Colon (tissue), 2 donors: ENCODE data around the gene DNAJB6.

ENCODE experiments used
- FAIRE-seq: peaks from 2 replicates; lab custom pipeline; 2012; peaks lifted over from hg19 to GRCh38; lab: Jason Lieb, UNC
- donor health status: control.
- donor health status: control.

The DNAJB6 gene

DNA sequence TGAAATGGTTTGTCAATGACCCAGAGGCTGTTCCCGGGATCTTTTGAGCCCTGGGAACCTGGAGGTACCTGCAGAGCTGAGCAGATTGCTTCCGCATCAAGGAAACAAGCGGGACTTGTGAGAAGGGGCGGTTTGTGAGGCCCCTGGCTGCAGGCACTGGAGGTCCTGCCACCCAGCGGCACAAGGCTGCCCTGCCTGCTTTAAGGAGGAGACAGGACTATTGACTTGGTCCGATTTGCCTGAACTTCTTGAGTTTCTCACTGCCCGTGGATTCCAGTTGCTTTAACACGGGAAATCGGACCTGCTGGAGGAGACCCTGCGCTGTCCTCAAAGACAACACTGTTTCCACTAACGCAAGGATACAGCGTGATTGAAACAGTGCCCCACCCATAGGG, 130.1 kb downstream of the DNAJB6 start:
- no peak for FAIRE-seq
